ENCODE measurements around the gene STRAP.

DNA sequence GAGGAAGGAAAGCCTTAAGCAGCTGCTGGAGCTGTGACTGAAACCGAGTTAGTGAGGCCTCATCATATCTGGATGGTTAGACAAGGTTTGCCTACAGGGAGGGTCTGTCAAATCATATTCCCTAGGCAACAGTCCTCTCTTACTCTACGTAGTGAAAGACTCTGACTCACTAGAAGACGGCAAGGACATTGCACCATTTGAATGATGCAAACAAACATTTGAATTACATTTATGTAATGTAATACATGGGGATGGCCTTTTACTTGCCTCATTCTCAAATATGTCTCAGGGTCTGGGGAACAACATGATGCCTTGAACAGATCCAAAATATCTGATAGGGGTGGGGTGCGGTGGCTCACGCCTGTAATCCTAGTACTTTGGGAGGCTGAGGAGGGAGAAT, 29.8 kb upstream of the STRAP start:
- no peak for TF ChIP-seq EZH2 (IDR thresholded peaks at IDR 0.05; ENCODE audit: borderline replicate concordance, low read length)
- TF ChIP-seq, protein P1, sequence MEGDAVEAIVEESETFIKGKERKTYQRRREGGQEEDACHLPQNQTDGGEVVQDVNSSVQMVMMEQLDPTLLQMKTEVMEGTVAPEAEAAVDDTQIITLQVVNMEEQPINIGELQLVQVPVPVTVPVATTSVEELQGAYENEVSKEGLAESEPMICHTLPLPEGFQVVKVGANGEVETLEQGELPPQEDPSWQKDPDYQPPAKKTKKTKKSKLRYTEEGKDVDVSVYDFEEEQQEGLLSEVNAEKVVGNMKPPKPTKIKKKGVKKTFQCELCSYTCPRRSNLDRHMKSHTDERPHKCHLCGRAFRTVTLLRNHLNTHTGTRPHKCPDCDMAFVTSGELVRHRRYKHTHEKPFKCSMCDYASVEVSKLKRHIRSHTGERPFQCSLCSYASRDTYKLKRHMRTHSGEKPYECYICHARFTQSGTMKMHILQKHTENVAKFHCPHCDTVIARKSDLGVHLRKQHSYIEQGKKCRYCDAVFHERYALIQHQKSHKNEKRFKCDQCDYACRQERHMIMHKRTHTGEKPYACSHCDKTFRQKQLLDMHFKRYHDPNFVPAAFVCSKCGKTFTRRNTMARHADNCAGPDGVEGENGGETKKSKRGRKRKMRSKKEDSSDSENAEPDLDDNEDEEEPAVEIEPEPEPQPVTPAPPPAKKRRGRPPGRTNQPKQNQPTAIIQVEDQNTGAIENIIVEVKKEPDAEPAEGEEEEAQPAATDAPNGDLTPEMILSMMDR (conservative IDR thresholded peaks at IDR 0.05 in 1 of 2, IDR thresholded peaks at IDR 0.05 in 1 of 2; ENCODE audit: extremely low read depth in 1 of 2, insufficient read depth in 1 of 2, low read depth in 1 of 2, low read length in 2 of 2), result no peak

Measured in mammary epithelial cell (primary cell).